CD8-positive, alpha-beta memory T cell (primary cell): Measurements from ENCODE around the gene CST4. TPM values are rescaled to one million over a fixed set of nuclear protein-coding genes. Genes with fewer than 3 reads are reported as not detected.
"Not testable (repeated sequence)": the region's sequence is repeated elsewhere in the genome, so short reads cannot be mapped to it uniquely, and the experiment has no call there.

Source experiments
- CTCF ChIA-PET: fragments of 350-600 bp; sonication (Branson Sonifier 250); formaldehyde crosslinking; loops from one replicate; lab custom pipeline; 2021; ENCODE audit warnings: antibody characterized with exemption; lab: Charles Lee
- POLR2A ChIA-PET: fragments of 350-600 bp; sonication (Branson Sonifier 250); formaldehyde crosslinking; loops from one replicate; lab custom pipeline; 2021; ENCODE audit warnings: antibody characterized with exemption; lab: Charles Lee
- DNase-seq, 5 donors: peaks; one replicate each; pipeline versions ENCODE4 v3.0.0 to v3.0.0-alpha.2; 2020 to 2022; ENCODE audit warnings: mixed read lengths in 1 of 5
- H3K27ac ChIP-seq: one replicate; pipeline ENCODE4 v1.7.0; 2013; ENCODE audit warnings: low read depth, mild to moderate bottlenecking, low read length, moderate library complexity
- H3K27me3 ChIP-seq: 2 replicates; pipeline ENCODE4 v1.7.0; 2013; ENCODE audit warnings: low read length, mild to moderate bottlenecking; ENCODE audit not compliant: insufficient read depth, poor library complexity, severe bottlenecking
- H3K36me3 ChIP-seq: 2 replicates; pipeline ENCODE4 v1.7.0; 2013; ENCODE audit warnings: mild to moderate bottlenecking, low read length, moderate library complexity; ENCODE audit not compliant: insufficient read depth
- H3K4me1 ChIP-seq: 2 replicates; pipeline ENCODE4 v1.7.0; 2013; ENCODE audit warnings: mild to moderate bottlenecking, low read length, moderate library complexity; ENCODE audit not compliant: insufficient read depth
- H3K4me3 ChIP-seq: 2 replicates; pipeline ENCODE4 v1.7.0; 2013; ENCODE audit warnings: mild to moderate bottlenecking, low read length
- H3K9me3 ChIP-seq: 2 replicates; pipeline ENCODE4 v1.7.0; 2013; ENCODE audit warnings: mild to moderate bottlenecking, low read length
- H3K27ac Mint-ChIP-seq, 8 donors: one replicate each; pipeline ENCODE4 v1.8.0; 2020 to 2021; ENCODE audit warnings: mixed read lengths in 8 of 8, mild to moderate bottlenecking in 6 of 8, inconsistent platforms in 3 of 8, moderate library complexity in 3 of 8
- H3K27me3 Mint-ChIP-seq, 2 donors: one replicate each; pipeline ENCODE4 v1.8.0; 2020 to 2021; ENCODE audit warnings: mixed read lengths in 2 of 2, mild to moderate bottlenecking in 1 of 2, moderate library complexity in 1 of 2
- H3K36me3 Mint-ChIP-seq, 3 donors: one replicate each; pipeline ENCODE4 v1.8.0; 2020 to 2021; ENCODE audit warnings: mixed read lengths in 3 of 3, inconsistent platforms in 1 of 3, mild to moderate bottlenecking in 1 of 3
- H3K4me1 Mint-ChIP-seq, 3 donors: one replicate each; pipeline ENCODE4 v1.8.0; 2020 to 2021; ENCODE audit warnings: mixed read lengths in 3 of 3, inconsistent platforms in 1 of 3, mild to moderate bottlenecking in 1 of 3
- H3K4me3 Mint-ChIP-seq, 7 donors: one replicate each; pipeline ENCODE4 v1.8.0; 2020 to 2021; ENCODE audit warnings: mixed read lengths in 7 of 7, mild to moderate bottlenecking in 6 of 7, moderate library complexity in 4 of 7, inconsistent platforms in 2 of 7
- H3K9me3 Mint-ChIP-seq, 5 donors: one replicate each; pipeline ENCODE4 v1.8.0; 2020 to 2022; ENCODE audit warnings: mixed read lengths in 5 of 5, mild to moderate bottlenecking in 3 of 5, moderate library complexity in 2 of 5, inconsistent platforms in 1 of 5
- polyA plus RNA-seq: library from polyadenylated mRNA; unstranded; fragments of 300-500 nt; fragmentation: Illumina TruSeq; gene quantifications from one replicate; pipeline ENCODE4 v1.2.3, GENCODE V29; 2021
- total RNA-seq, 2 experiments: library from RNA; stranded (reverse); gene quantifications; one replicate each; pipeline ENCODE4 v1.2.3, GENCODE V29; 2021

Gene CST4
- total and polyA plus RNA-seq, 3 experiments from 2014 or later = not detected

DNA sequence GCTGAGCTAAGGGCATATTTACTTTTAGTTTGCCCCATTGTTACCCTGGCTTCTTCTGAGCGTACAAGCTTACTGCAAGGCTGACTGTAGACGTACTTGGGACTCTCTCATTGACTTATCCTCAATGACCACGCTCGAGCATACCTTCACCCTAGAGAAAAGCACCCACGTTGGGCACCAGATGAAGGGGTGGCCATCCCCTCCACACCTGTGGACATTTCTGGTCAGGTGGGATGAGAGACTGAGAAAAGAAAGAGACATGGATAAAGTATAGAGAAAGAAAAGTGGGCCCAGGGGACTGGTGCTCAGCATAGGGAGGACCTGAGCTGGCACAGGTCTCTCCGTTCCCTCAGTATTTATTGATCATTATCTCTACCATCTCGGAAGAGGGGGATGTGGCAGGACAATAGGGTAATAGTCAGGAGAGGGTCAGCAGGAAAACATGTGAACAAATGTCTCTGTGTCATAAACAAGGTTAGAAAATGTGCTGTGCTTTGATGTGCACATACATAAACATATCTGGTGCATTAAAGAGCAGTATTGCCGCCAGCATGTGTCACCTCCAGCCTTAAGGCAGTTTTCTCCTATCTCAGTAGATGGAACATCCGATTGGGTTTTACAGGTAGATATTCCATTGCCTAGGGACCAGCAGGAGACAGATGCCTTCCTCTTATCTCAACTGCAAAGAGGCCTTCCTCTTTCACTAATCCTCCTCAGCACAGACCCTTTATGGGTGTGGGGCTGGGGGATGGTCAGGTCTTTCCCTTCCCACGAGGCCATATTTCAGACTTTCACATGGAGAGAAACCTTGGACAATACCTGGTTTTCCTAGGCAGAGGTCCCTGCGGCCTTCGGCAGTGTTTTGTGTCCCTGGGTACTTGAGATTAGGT is 5.6 kb upstream of the CST4 start:
- H3K4me3 Mint-ChIP-seq, H3K27ac Mint-ChIP-seq: not testable (repeated sequence)

DNA sequence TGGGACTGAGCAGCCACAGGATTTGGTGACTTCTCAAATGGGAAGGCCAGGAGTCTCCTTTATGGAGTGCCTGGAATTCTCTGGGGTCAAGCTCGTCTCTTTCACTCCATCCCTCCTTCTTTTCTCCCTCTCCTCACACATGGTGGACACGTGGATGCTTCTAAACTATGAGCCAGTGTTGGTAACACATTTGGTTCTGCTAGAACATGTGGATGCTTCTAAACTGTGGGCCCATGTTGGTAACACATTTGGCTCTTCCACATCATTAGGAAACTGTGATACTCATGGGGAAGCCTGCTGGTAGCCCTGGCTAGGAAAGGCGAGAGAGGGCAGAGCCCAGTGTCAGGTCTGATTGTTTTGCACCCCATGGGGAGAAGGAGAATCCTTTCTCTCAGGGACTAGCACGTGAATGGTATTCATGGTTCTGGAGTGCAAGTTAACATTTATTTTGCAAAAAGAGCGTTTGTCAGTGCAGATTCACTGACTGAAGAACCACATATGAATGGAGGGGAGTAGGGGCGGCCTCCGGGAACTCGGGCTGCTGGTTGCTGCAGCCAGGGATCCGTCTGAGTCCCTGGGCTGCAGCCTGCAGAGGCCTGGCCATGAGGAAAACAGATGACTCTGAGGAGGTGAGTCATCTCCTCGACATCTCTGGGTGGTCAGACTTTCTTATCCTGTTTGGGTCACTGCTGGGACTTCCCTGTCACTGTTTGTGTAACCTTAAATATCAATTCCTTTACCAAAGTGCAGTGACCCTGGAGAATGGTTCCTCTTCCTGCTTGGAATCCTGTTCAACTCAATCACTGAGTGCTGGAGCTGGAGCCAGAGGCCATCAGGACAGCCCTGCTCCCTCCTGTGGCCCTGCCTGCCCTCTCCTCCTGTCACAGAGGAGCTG is 4.1 kb upstream of the CST4 start:
- H3K27ac Mint-ChIP-seq = peak overlapping the region in 1 of 8 donors; percentile 41
- H3K36me3 Mint-ChIP-seq, CTCF ChIA-PET: not testable (repeated sequence)

More for the DNA sequence above, 5.6 kb upstream of the CST4 start:
- H3K9me3 Mint-ChIP-seq, H3K4me1 ChIP-seq, H3K36me3 Mint-ChIP-seq, H3K9me3 ChIP-seq, DNase-seq, H3K36me3 ChIP-seq, H3K27ac ChIP-seq, H3K4me3 ChIP-seq, CTCF ChIA-PET, H3K4me1 Mint-ChIP-seq, H3K27me3 ChIP-seq, POLR2A ChIA-PET: not testable (repeated sequence)
- peaks cover 3 to 21% of the 10 kb centered on the region in 2 donors for H3K27me3 Mint-ChIP-seq

DNA sequence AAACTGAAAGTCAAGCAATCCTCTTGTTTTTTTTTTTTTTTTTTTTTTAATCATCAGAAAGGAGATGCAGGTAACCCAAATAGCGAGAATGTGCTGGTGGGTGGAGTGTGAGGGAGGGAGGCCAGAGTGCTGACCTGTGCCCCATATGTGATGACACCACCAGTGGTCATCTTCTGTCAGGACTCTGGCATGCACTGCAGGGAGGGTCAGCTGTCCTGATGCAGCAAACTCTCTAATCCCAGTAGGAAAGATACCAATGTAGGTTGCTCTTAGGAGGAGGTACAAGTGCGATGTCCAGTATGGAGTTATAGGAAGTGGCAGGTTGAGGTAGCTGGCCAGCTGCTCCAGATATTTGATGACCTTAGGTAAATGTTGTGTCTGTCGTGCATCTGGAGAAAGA is 2.8 kb upstream of the CST4 start:
- Mint-ChIP-seq H3K36me3 (no peaks in the 10 kb centered on the region), H3K27me3 (peaks cover 9 to 21% of the 10 kb centered on the region in 2 donors), H3K9me3 (no peaks in the 10 kb centered on the region), H3K4me1 (no peaks in the 10 kb centered on the region), H3K4me3 (no peak overlapping the region), H3K27ac (no peak overlapping the region)
- Histone ChIP-seq H3K27me3 (no peaks in the 10 kb centered on the region), H3K4me1 (no peaks in the 10 kb centered on the region), H3K36me3 (no peaks in the 10 kb centered on the region), H3K27ac (no peak overlapping the region), H3K9me3 (no peaks in the 10 kb centered on the region), H3K4me3 (no peak overlapping the region)
- no peak for DNase-seq
- CTCF ChIA-PET = no interaction called here
- POLR2A ChIA-PET = no interaction called here

More for the DNA sequence above, 4.1 kb upstream of the CST4 start:
- DNase-seq, H3K4me3 ChIP-seq, H3K9me3 ChIP-seq, H3K36me3 ChIP-seq, H3K4me1 ChIP-seq, H3K4me3 Mint-ChIP-seq, H3K27me3 ChIP-seq, H3K9me3 Mint-ChIP-seq, POLR2A ChIA-PET, H3K4me1 Mint-ChIP-seq, H3K27ac ChIP-seq: not testable (repeated sequence)
- H3K27me3 Mint-ChIP-seq = peaks cover 8 to 21% of the 10 kb centered on the region in 2 donors

DNA sequence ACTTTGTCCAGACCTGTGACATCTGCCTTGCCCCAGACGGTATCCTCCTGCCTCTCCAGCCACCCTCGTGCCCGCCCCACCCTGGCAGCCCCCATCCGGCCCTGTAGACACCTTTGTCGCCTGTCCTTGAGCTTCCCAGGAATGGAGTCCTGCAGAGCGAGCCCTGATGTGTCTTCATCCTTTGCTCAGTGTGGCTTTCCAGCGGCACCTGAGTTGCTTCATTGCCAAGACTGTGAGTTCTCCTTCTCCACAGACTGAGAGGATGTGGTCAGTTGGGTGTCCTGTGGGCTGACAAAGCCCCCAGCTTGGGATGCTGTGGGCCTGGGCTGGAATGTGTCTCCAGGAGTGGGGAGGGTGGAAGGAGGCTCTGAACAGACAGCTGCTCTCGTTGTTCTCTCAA is 1.7 kb upstream of the CST4 start:
- Histone ChIP-seq H3K36me3 (no peaks in the 10 kb centered on the region), H3K27ac (no peak overlapping the region), H3K27me3 (no peaks in the 10 kb centered on the region), H3K4me1 (no peaks in the 10 kb centered on the region), H3K4me3 (no peak overlapping the region), H3K9me3 (no peaks in the 10 kb centered on the region)
- H3K4me3 Mint-ChIP-seq = no peak overlapping the region
- no peaks in the 10 kb centered on the region for H3K4me1 Mint-ChIP-seq
- CTCF ChIA-PET = no interaction called here
- no peaks in the 10 kb centered on the region for H3K9me3 Mint-ChIP-seq
- H3K27ac Mint-ChIP-seq = no peak overlapping the region
- POLR2A ChIA-PET = no interaction called here
- H3K27me3 Mint-ChIP-seq = peaks cover 10 to 21% of the 10 kb centered on the region in 2 donors
- no peak for DNase-seq
- H3K36me3 Mint-ChIP-seq = no peaks in the 10 kb centered on the region

DNA sequence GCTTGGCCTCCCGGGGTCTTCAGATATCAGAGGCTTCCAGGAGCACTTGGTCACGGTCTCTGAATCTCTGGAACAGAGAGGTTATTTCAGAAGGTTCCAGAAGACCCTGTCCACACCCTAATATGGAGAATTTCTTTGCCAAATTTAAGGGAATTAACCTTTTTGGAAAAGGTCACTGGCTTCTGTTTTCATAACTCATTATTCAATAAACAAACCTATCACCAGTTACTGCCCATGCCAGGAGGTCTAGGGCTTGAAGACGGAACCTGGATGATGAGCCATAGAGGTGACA is 507 bp upstream of the CST4 start:
- H3K4me3 Mint-ChIP-seq = no peak overlapping the region

DNA sequence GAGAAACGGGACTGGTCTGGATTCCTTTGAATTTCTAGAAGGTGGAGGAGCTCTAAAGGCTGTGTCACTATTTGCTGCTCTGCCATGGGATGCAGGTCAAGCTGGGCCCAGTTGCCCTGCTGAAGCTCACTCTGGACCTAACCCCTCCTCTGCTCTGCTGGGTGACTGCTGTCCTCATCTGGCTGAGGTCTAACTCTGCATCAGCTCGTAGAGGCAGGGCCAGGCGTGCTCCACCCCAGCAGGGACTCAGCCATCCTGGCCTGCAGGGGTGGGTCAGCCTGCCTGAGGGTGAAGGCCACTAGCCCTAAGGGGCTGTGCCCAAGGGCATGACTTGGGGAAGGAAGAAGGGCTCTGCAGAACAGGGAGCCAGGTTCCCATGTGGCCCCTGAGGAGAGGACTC is 852 bp downstream of the CST4 start:
- H3K9me3 ChIP-seq = no peaks in the 10 kb centered on the region
- ChIA-PET POLR2A (no interaction called here), CTCF (no interaction called here)
- Mint-ChIP-seq H3K4me3 (no peak overlapping the region), H3K27me3 (peaks cover 7 to 13% of the 10 kb centered on the region in 2 donors), H3K36me3 (no peaks in the 10 kb centered on the region), H3K9me3 (no peaks in the 10 kb centered on the region), H3K27ac (no peak overlapping the region), H3K4me1 (no peaks in the 10 kb centered on the region)
- no peaks in the 10 kb centered on the region for H3K36me3 ChIP-seq
- no peak overlapping the region for H3K27ac ChIP-seq
- H3K4me1 ChIP-seq = no peaks in the 10 kb centered on the region
- H3K27me3 ChIP-seq = no peaks in the 10 kb centered on the region
- no peak overlapping the region for H3K4me3 ChIP-seq
- DNase-seq = no peak

More for the DNA sequence above, 507 bp upstream of the CST4 start:
- Mint-ChIP-seq H3K27me3 (peaks cover 10 to 22% of the 10 kb centered on the region in 2 donors), H3K27ac (no peak overlapping the region), H3K9me3 (no peaks in the 10 kb centered on the region), H3K4me1 (no peaks in the 10 kb centered on the region), H3K36me3 (no peaks in the 10 kb centered on the region)
- no peaks in the 10 kb centered on the region for H3K4me1 ChIP-seq
- H3K36me3 ChIP-seq = no peaks in the 10 kb centered on the region
- no peak overlapping the region for H3K27ac ChIP-seq
- no peaks in the 10 kb centered on the region for H3K9me3 ChIP-seq
- no peaks in the 10 kb centered on the region for H3K27me3 ChIP-seq
- CTCF ChIA-PET = no interaction called here
- no peak for DNase-seq
- no peak overlapping the region for H3K4me3 ChIP-seq
- POLR2A ChIA-PET = no interaction called here

DNA sequence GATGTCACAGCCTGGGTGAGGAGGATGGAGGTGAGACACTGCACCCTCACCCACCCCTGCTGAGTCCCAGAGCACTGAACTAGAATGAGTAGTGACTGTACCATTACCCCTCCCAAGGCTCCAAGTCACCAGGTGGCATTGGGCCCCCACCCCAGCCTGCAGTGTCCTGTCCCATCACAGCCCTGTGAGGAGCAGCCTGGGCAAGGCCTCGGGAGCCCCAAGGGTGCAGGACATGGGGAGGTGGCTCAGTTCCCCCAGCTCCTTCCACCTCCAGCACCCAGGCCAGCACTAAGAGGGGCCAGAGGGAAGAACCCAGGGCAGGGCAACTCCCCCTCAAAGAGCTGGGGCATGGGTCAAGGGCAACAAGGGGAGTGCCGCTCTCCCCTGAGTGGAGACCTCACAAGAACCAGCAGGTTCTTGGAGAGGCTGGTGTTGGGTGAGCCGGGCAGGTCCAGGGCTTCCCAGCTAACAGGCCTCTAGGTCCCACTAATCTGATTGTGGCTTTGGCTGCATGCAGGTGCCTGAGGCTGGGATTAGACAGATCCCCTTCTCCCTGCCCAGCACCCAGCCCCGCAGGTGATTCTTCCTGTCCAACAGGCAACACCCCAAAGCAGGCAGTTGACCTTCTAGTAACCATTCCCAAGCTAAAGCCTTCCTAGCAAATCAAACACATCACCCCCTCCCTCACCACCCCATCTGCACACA is 2.6 kb downstream of the CST4 start:
- no peaks in the 10 kb centered on the region for H3K27me3 ChIP-seq
- ChIA-PET POLR2A (no interaction called here), CTCF (no interaction called here)
- H3K4me3 ChIP-seq = no peak overlapping the region
- H3K4me1 ChIP-seq = no peaks in the 10 kb centered on the region
- DNase-seq = no peak
- H3K9me3 Mint-ChIP-seq = no peaks in the 10 kb centered on the region
- no peaks in the 10 kb centered on the region for H3K36me3 Mint-ChIP-seq
- H3K4me3 Mint-ChIP-seq = no peak overlapping the region
- no peak overlapping the region for H3K27ac Mint-ChIP-seq
- H3K27ac ChIP-seq = no peak overlapping the region
- H3K4me1 Mint-ChIP-seq = no peaks in the 10 kb centered on the region
- H3K36me3 ChIP-seq = no peaks in the 10 kb centered on the region
- H3K27me3 Mint-ChIP-seq = peaks cover 10 to 17% of the 10 kb centered on the region in 2 donors
- no peaks in the 10 kb centered on the region for H3K9me3 ChIP-seq

DNA sequence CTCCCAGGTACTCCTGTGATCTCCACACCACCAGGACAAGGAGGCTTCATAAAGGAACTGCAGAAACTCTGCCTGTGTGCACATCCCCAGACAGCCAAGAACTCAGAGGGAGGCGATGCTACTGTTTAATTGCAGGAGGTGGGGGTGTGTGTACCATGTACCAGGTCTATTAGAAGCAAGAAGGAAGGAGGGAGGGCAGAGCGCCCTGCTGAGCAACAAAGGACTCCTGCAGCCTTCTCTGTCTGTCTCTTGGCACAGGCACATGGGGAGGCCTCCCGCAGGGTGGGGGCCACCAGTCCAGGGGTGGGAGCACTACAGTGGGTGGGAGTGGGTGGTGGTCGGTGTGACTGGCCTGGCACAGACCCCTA is 3.3 kb downstream of the CST4 start:
- DNase-seq, H3K27ac Mint-ChIP-seq, H3K9me3 Mint-ChIP-seq, H3K36me3 Mint-ChIP-seq, H3K4me3 Mint-ChIP-seq, H3K9me3 ChIP-seq, H3K36me3 ChIP-seq, H3K4me1 Mint-ChIP-seq, POLR2A ChIA-PET, H3K4me1 ChIP-seq, CTCF ChIA-PET, H3K4me3 ChIP-seq, H3K27me3 ChIP-seq, H3K27ac ChIP-seq: not testable (repeated sequence)
- H3K27me3 Mint-ChIP-seq = peaks cover 10 to 17% of the 10 kb centered on the region in 2 donors
